GM12873 (cell line): ENCODE results near the gene ARL14EP.

Source experiments
- TF ChIP-seq, protein P1 (sequence below): IDR thresholded peaks from 2 replicates; pipeline ENCODE4 v1.5.1; 2012; ENCODE audit warnings: low read depth, mild to moderate bottlenecking, moderate library complexity, low read length, control low read depth; ENCODE audit not compliant: insufficient read depth; ENCODE audit errors: missing control alignments

Gene ARL14EP

DNA sequence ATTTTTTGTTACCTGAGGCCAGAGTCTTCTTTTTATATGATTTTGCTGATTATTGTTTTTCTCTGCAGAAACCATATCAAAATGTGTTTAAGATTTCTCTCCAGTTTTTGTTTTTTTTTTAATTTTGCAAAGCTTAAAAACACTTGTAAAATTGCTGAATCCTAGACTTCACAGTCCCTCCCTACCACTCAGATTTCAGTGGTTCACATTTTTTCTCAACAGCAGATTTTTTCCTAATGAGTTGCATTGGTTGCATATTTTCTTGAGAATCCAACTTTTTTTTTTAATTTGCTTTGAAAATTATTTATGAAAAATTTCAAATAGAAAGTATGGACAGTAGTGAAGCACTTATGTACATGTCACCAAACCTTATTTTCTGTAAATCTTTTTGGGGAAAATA is 5.8 kb downstream of the ARL14EP start:
- TF ChIP-seq, protein P1, sequence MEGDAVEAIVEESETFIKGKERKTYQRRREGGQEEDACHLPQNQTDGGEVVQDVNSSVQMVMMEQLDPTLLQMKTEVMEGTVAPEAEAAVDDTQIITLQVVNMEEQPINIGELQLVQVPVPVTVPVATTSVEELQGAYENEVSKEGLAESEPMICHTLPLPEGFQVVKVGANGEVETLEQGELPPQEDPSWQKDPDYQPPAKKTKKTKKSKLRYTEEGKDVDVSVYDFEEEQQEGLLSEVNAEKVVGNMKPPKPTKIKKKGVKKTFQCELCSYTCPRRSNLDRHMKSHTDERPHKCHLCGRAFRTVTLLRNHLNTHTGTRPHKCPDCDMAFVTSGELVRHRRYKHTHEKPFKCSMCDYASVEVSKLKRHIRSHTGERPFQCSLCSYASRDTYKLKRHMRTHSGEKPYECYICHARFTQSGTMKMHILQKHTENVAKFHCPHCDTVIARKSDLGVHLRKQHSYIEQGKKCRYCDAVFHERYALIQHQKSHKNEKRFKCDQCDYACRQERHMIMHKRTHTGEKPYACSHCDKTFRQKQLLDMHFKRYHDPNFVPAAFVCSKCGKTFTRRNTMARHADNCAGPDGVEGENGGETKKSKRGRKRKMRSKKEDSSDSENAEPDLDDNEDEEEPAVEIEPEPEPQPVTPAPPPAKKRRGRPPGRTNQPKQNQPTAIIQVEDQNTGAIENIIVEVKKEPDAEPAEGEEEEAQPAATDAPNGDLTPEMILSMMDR: no peak

DNA sequence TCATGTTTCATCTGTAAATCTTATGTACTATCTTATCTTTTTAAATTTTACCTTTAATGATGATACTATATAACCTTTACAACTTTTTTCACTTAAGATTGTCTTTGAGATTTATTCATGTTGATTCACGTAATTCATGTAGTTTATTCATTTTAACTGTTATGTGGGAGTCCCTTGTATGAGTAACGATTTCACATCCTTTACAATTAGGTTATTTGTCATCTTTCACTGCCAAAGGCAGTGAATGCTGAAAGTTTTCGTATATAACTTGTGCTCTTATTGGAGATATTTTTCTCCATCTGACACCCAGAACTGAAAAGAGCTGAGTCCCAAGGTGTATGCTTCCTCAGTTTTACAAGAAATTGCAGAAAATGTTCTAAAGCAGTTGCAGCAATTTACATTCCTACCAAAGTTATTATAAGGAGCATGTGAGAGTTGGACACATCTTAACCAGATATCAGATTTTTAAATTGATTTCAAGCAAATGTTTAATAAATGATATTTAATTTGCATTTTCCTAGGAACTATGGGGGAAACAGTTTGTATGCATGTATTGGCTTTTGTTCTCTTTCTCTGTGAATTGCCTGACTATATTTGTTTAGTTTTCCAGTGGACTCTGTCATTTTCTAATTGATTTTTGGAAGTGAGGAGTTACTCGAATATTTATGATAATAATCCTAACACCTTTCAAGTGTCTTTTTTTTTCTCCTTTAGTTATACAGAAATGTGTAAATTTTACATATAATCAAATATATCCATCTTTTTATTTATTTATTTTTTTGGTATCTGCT is 6.4 kb downstream of the ARL14EP start:
- TF ChIP-seq, protein P1: no peak

DNA sequence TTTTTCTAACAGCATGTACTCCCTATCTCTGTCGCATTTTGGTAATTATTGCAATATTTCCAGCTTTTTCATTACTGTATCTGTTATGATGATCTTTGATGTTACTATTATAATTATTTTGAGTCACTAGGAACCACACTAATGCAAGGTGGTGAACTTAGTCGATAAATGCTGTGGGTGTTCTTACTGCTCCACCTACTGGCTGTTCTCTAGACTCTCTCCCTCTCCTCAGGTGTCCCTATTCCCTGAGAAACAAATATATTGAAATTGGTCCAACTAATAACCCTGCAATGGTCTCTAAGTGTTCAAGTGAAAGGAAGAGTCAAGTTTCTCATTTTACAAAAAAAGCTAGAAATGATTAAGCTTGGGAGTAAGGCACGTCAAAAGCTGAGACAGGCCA is 10.5 kb downstream of the ARL14EP start:
- TF ChIP-seq, protein P1: peak; percentile 62

DNA sequence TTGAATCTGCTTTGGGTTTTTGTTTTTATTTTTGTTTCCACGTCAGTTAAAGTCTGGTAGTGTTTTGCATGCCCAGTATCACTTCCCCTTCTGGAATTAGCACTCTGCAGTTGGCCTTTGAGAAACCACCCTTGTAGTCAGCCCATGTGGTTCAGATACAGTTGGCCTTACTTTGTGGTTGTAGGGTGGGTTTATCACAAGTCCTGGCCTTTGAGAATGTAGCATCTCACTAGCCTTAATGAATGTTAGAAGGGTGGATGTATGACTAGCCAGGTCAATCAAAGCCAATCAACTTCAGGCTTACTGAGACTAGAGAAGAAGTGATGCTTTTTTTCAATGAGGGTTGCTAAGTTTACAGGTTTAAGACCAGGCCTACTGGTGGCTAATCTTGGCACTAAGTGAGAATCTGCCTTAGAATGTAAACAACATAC is 19.8 kb downstream of the ARL14EP start:
- TF ChIP-seq, protein P1: no peak

DNA sequence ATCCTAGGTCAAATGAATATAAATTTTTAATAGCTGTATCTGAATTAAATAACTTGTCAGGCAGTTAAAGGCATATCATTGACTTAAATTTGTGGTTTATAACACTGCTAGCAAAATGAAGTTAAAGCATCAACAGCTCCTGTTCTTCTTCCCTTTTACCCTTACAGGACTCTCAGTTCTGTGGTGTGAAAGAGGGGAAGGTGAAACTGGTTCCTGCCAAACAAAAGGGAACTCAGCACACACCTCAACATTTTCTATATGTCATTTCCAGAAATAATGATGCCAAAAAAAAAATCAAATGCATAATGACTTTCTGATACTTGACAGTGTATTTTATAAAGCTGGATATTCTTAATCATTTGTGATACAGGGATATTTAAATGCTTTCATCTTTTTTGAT is 21.2 kb downstream of the ARL14EP start:
- TF ChIP-seq, protein P1: no peak

DNA sequence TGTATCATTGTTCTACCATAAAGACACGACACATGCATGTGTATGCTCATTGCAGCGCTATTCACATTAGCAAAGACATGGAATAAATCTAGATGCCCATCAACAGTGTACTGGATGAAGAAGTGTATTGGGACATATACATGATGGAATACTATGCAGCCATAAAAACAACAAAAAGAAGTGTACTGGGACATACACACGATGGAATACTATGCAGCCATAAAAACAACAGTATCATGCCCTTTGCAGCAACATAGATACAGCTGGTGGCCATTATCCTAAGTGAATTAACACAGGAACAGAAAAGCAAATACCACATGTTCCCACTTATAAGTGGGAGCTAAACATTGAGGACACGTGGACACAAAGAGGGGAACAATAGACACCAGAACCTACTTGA is 22.7 kb downstream of the ARL14EP start:
- TF ChIP-seq, protein P1: no peak

DNA sequence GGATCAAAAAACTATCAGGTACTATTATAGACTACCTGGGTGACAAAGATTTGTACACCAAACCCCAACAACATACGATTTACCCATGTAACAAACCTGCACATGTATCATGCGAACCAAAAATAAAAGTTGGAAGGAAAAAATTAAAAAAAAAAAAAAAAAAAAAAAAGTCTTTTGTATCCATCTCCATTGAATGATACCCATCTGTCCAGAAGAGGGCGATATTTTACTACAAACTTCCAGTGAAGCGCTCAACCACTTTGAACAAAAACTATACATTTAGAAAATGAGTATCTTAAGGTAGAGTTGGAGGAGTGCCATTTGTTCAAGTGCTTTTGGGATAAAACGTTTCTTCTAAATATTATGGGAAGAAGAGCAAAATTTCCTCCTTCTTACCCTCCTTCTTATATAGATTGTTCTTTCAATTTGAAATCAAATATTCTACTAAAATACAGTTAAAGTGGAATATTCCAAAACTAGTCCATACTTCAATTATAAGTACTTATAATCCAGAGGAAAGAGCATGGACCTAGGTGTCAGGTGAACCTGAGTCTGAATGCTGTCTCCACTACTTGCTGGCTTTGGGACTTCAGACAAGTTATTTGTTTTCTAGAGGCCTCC is 23.3 kb downstream of the ARL14EP start:
- TF ChIP-seq, protein P1: peak; percentile 43
